ENCODE measurements around the gene ATP6V0A4.

DNA sequence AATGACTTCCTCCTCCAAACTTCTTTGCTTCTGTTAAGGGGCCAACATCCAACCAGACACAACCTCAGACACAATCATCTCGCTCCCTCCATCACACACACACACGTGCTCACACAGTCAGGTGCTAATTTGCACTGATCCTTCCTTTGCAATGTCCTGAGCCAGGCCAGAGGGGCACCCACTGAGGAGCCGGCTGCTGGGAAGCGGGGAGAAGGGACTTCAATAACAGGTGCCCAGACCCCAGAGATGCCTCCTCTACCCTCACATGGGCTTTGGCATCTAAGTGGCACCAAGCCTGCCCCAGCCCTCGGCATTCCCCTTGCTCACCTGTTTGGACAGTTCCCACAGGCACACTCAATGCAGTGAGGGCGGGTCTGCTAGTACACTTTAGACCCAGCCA, 62.6 kb downstream of the ATP6V0A4 start:
- TF ChIP-seq, protein P1, sequence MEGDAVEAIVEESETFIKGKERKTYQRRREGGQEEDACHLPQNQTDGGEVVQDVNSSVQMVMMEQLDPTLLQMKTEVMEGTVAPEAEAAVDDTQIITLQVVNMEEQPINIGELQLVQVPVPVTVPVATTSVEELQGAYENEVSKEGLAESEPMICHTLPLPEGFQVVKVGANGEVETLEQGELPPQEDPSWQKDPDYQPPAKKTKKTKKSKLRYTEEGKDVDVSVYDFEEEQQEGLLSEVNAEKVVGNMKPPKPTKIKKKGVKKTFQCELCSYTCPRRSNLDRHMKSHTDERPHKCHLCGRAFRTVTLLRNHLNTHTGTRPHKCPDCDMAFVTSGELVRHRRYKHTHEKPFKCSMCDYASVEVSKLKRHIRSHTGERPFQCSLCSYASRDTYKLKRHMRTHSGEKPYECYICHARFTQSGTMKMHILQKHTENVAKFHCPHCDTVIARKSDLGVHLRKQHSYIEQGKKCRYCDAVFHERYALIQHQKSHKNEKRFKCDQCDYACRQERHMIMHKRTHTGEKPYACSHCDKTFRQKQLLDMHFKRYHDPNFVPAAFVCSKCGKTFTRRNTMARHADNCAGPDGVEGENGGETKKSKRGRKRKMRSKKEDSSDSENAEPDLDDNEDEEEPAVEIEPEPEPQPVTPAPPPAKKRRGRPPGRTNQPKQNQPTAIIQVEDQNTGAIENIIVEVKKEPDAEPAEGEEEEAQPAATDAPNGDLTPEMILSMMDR (conservative IDR thresholded peaks at IDR 0.05; ENCODE audit: low read depth, low read length): no peak
- TF ChIP-seq EZH2 (IDR thresholded peaks at IDR 0.05; ENCODE audit: borderline replicate concordance, low read depth, low read length, poor library complexity, severe bottlenecking): no peak

Data from A673 (cell line).